GM21528 (cell line): ENCODE data around the gene PRKX.
"Not testable (repeated sequence)": the region's sequence is repeated elsewhere in the genome, so short reads cannot be mapped to it uniquely, and the experiment has no call there.

Source experiments
- ATAC-seq: cut with Tn5 transposase; IDR thresholded peaks from one replicate; pipeline ENCODE4 v1.9.1; 2021; ENCODE audit warnings: mild to moderate bottlenecking, moderate library complexity; ENCODE audit not compliant: unreplicated experiment, low FRiP score

The PRKX gene

GRCh38 chrX:3589474-3589873 is 124.0 kb downstream of the PRKX start:
- ATAC-seq, result no peak

- no peak for ATAC-seq
Observed at GRCh38 chrX:3585719-3586118, 127.7 kb downstream of the PRKX start.

- ATAC-seq, result no peak
Observed at GRCh38 chrX:3584415-3584996, 128.9 kb downstream of the PRKX start.

GRCh38 chrX:3582451-3582850 is 131.0 kb downstream of the PRKX start:
- no peak for ATAC-seq

- ATAC-seq, result no peak
Observed at GRCh38 chrX:3581609-3582108, 131.8 kb downstream of the PRKX start.

GRCh38 chrX:3577551-3577950 is 135.9 kb downstream of the PRKX start:
- no peak for ATAC-seq

- ATAC-seq, result no peak
Observed at GRCh38 chrX:3576886-3577501, 136.5 kb downstream of the PRKX start.

GRCh38 chrX:3567686-3568085 is 145.8 kb downstream of the PRKX start:
- no peak for ATAC-seq

- ATAC-seq, result no peak
Observed at GRCh38 chrX:3563451-3563850, 150.0 kb downstream of the PRKX start.

GRCh38 chrX:3560010-3560409 is 153.4 kb downstream of the PRKX start:
- ATAC-seq, result not testable (repeated sequence)
